Peyer's patch (tissue), 4 donors: ENCODE measurements around the gene ZNF98. TPM values are rescaled to one million over a fixed set of nuclear protein-coding genes. Genes with fewer than 3 reads are reported as not detected.

Experiments used
- DNase-seq, 3 donors: peaks; one replicate each; pipeline ENCODE4 v3.0.0-alpha.2; 2017 to 2019
- H3K27ac ChIP-seq, 4 donors: fragments of 200-600 bp; sonication (generic); one replicate each; pipeline ENCODE4 v1.5.1; 2016 to 2019
- H3K27me3 ChIP-seq, 2 donors: fragments of 200-600 bp; sonication (generic); one replicate each; pipeline ENCODE4 v1.5.1; 2019
- H3K36me3 ChIP-seq, 3 donors: fragments of 200-600 bp; sonication (generic); one replicate each; pipeline ENCODE4 v1.5.1; 2016 to 2019
- H3K4me1 ChIP-seq, 4 donors: fragments of 200-600 bp; sonication (generic); one replicate each; pipeline ENCODE4 v1.5.1; 2016 to 2019
- H3K4me3 ChIP-seq, 4 donors: fragments of 200-600 bp; sonication (generic); 1 replicate in 3 of 4; 2 replicates in 1 of 4; pipeline ENCODE4 v1.5.1; 2016 to 2019; ENCODE audit warnings: mild to moderate bottlenecking in 1 of 4
- H3K9me3 ChIP-seq, 4 donors: fragments of 200-600 bp; sonication (generic); one replicate each; pipeline ENCODE4 v1.5.1; 2016 to 2019; ENCODE audit warnings: mild to moderate bottlenecking in 1 of 4
- POLR2A ChIP-seq, 2 donors: fragments of 450-650 bp; IDR thresholded peaks; one replicate each; pipeline ENCODE4 v1.5.1; 2017; ENCODE audit warnings: antibody characterized with exemption in 2 of 2, mild to moderate bottlenecking in 2 of 2, moderate library complexity in 2 of 2
- small RNA-seq, 2 donors: library from RNA; depleted of rRNA; stranded (forward); fragments of <200 nt; gene quantifications; one replicate each; pipeline ENCODE3, GENCODE V24; 2016
- total RNA-seq, 4 donors: library from RNA; depleted of rRNA; stranded (reverse); fragments of >200 nt; gene quantifications; one replicate each; pipeline ENCODE4 v1.1.0, GENCODE V29; 2016
- TF ChIP-seq, protein P1 (sequence below), 6 experiments: fragments of 450-650 bp in 4 of 6; fragments of 200-600 bp in 2 of 6; sonication (generic) in 1 of 6; IDR thresholded peaks; one replicate each; pipeline ENCODE4 v1.5.1; 2017 to 2019; ENCODE audit warnings: antibody characterized with exemption in 6 of 6, mild to moderate bottlenecking in 3 of 6, moderate library complexity in 1 of 6

The ZNF98 gene
- total RNA-seq, 4 donors from 2014 or later, result not detected

DNA sequence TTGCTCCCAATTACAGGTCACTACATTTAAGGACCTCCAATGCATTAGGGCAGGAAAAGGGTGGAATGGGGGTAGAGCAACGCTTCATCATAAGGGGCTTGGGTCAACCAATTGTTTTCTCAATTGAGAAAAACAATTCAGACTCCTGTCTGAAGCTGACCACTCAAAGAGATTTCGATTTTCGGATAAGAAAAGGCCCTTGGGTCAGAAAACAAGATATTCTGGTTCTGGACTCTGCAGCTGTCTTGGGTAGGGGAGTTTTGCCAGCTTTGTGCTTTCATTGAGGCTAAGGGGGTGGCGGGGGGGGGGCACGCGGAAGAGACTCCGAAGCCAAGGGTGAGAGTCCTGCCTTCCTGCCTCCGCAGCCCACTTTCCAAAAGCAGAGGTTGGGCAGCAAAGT lies 4.8 kb upstream of the ZNF98 start:
- TF ChIP-seq POLR2A (IDR thresholded peaks at IDR 0.05), result no peak
- TF ChIP-seq, protein P1, sequence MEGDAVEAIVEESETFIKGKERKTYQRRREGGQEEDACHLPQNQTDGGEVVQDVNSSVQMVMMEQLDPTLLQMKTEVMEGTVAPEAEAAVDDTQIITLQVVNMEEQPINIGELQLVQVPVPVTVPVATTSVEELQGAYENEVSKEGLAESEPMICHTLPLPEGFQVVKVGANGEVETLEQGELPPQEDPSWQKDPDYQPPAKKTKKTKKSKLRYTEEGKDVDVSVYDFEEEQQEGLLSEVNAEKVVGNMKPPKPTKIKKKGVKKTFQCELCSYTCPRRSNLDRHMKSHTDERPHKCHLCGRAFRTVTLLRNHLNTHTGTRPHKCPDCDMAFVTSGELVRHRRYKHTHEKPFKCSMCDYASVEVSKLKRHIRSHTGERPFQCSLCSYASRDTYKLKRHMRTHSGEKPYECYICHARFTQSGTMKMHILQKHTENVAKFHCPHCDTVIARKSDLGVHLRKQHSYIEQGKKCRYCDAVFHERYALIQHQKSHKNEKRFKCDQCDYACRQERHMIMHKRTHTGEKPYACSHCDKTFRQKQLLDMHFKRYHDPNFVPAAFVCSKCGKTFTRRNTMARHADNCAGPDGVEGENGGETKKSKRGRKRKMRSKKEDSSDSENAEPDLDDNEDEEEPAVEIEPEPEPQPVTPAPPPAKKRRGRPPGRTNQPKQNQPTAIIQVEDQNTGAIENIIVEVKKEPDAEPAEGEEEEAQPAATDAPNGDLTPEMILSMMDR (IDR thresholded peaks at IDR 0.05), result no peak
- no peak overlapping the region for H3K4me3 ChIP-seq
- no peaks in the 10 kb centered on the region for H3K4me1 ChIP-seq
- H3K9me3 ChIP-seq, result peaks cover 0 to 29% (median 7%) of the 10 kb centered on the region in 4 donors
- H3K27ac ChIP-seq, result no peak overlapping the region
- H3K36me3 ChIP-seq, result no peaks in the 10 kb centered on the region
- H3K27me3 ChIP-seq, result no peaks in the 10 kb centered on the region
- no peak for DNase-seq

DNA sequence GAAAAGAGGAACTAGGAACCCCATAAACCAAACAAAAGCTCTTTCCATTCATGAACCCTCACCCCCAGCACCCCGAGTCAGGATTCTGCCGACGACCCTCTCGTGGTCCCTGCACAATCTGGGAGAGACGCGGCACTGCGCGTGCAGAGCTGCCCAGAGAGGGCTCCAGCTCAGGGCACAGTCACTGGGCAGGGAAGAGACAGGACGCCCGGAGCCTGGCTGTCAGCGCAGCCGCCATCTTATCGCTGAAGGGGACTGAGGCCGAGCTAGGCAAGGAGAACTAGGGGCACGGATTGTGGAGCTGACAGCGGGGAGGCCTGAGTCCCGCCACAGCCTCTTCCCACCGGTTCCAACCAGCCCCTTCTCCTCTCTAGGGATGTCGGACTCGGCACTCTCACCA lies 349 bp downstream of the ZNF98 start:
- DNase-seq, result no peak
- Histone ChIP-seq H3K4me3 (no peak overlapping the region), H3K36me3 (no peaks in the 10 kb centered on the region), H3K27ac (no peak overlapping the region), H3K9me3 (peaks cover 0 to 22% (median 0%) of the 10 kb centered on the region in 4 donors), H3K27me3 (no peaks in the 10 kb centered on the region), H3K4me1 (no peaks in the 10 kb centered on the region)
- TF ChIP-seq, protein P1 (IDR thresholded peaks at IDR 0.05), result no peak
- TF ChIP-seq POLR2A (IDR thresholded peaks at IDR 0.05), result no peak

DNA sequence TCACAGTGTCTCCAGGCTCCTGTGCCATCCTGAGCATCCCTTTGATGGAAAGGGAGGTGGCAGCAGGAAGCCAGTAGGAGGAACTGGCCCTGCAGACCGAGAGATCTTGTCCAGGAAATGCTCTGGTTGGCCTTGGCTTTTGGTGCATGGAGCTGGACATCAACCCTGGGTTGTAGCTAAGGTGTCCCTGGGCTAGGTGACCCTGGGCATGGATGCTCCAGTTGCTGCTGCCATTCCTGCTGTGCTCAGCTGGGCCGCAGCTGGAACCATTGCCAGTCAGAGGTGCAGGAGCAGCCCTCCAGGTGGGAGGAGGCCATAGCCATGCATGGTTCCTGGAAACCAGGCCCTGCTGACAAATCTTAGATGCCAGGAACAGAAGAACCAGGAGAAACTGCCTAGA lies 67.5 kb downstream of the ZNF98 start:
- no peaks in the 10 kb centered on the region for H3K27me3 ChIP-seq
- H3K36me3 ChIP-seq, result no peaks in the 10 kb centered on the region
- DNase-seq, result no peak
- no peak overlapping the region for H3K4me3 ChIP-seq
- no peaks in the 10 kb centered on the region for H3K4me1 ChIP-seq
- H3K9me3 ChIP-seq, result peaks cover 0 to 2% (median 0%) of the 10 kb centered on the region in 4 donors
- H3K27ac ChIP-seq, result no peak overlapping the region
- TF ChIP-seq, protein P1 (IDR thresholded peaks at IDR 0.05), result no peak
- no peak for TF ChIP-seq POLR2A (IDR thresholded peaks at IDR 0.05)

Small RNA genes lying within 50 kb of the gene (small RNA-seq; reads per million reads assigned to genes)
- 0 reads per million in 2 donors for gene AC011494.1

Other genes with a start within 250 kb of the ZNF98 start
- gene ZNF676, start 225.4 kb downstream of the ZNF98 start, total RNA-seq, result 1 to 10 TPM in 1 of 4 donors, under 1 TPM in 2, not detected in 1; 0.35 to 5.0 (median 0.76) TPM
- gene ZNF729, start 135.9 kb downstream of the ZNF98 start, total RNA-seq, result not detected
- gene ZNF492, start 212.0 kb upstream of the ZNF98 start, total RNA-seq, result under 1 TPM in 2 of 4 donors, not detected in 2; 0.27 to 0.38 TPM